Ishikawa (cell line): ENCODE measurements around the gene PPP1R12B.

Source experiments
- CEBPB ChIP-seq: IDR thresholded peaks from 2 replicates; pipeline ENCODE4 v1.6.1; 2012
- CREB1 ChIP-seq: IDR thresholded peaks from 2 replicates; pipeline ENCODE4 v1.6.1; 2012; ENCODE audit warnings: low read depth
- EP300 ChIP-seq: IDR thresholded peaks from 2 replicates; pipeline ENCODE4 v1.6.1; 2012; ENCODE audit warnings: borderline replicate concordance
- FOXM1 ChIP-seq: IDR thresholded peaks from 2 replicates; pipeline ENCODE4 v1.6.1; 2012; ENCODE audit warnings: low read depth, borderline replicate concordance
- NFIC ChIP-seq: IDR thresholded peaks from 2 replicates; pipeline ENCODE4 v1.6.1; 2012
- REST ChIP-seq: IDR thresholded peaks from 2 replicates; pipeline ENCODE4 v1.6.1; 2012; ENCODE audit warnings: low read depth, mild to moderate bottlenecking
- TAF1 ChIP-seq: IDR thresholded peaks from 2 replicates; pipeline ENCODE4 v1.6.1; 2012; ENCODE audit warnings: low read depth, mild to moderate bottlenecking
- TCF12 ChIP-seq: IDR thresholded peaks from 2 replicates; pipeline ENCODE4 v1.6.1; 2012; ENCODE audit warnings: low read depth
- TEAD4 ChIP-seq: IDR thresholded peaks from 2 replicates; pipeline ENCODE4 v1.6.1; 2012
- USF1 ChIP-seq: IDR thresholded peaks from 2 replicates; pipeline ENCODE4 v1.6.1; 2012
- YY1 ChIP-seq: IDR thresholded peaks from 2 replicates; pipeline ENCODE4 v1.6.1; 2012; ENCODE audit warnings: low read depth
- ZBTB7A ChIP-seq: IDR thresholded peaks from 2 replicates; pipeline ENCODE4 v1.6.1; 2012; ENCODE audit warnings: low read depth

Gene PPP1R12B

GRCh38 chr1:202638019-202638700 lies 289.7 kb downstream of the PPP1R12B start:
- no peak for TF ChIP-seq EP300
- no peak for TF ChIP-seq NFIC
- TF ChIP-seq CEBPB: no peak
- no peak for TF ChIP-seq CREB1
- TF ChIP-seq TAF1: no peak

GRCh38 chr1:202639500-202639899 lies 291.0 kb downstream of the PPP1R12B start:
- TF ChIP-seq CEBPB (no peak), REST (no peak), ZBTB7A (no peak), FOXM1 (no peak), TAF1 (no peak), TEAD4 (no peak), TCF12 (no peak), EP300 (no peak), USF1 (no peak), YY1 (no peak)

- TF ChIP-seq NFIC: no peak
- no peak for TF ChIP-seq YY1
- no peak for TF ChIP-seq TAF1
- TF ChIP-seq CEBPB: no peak
Observed at GRCh38 chr1:202642212-202642611, 293.7 kb downstream of the PPP1R12B start.
